Measurements from ENCODE around the gene CGB2. TPM values are rescaled to one million over a fixed set of nuclear protein-coding genes. Genes with fewer than 3 reads are reported as not detected.

CGB2 gene
- total and polyA plus RNA-seq, 9 of the 15 experiments (the other 6 are each of a cell fraction or from before 2014, with no cell fraction given): 0.22 TPM; not detected in 8

GRCh38 chr19:49004133-49004532 is 27.6 kb upstream of the CGB2 start:
- no peak for ATAC-seq
- 98% methylated on average over 15 of the region's 15 CpGs for WGBS (ENCODE audit: insufficient coverage, low coverage, missing lambda C conversion rate)
- no TSS peak for BruUV-seq (replicated peaks)

More at GRCh38 chr19:49004133-49004532, 27.6 kb upstream of the CGB2 start:
- H3K4me3 ChIP-seq: no peak overlapping the region
- no peaks in the 10 kb centered on the region for H3K9me3 ChIP-seq (replicated peaks; ENCODE audit: control insufficient read depth, insufficient read depth, low read depth, low read length)
- H3K27me3 ChIP-seq (ENCODE audit: control insufficient read depth in 2 of 2, insufficient read depth in 2 of 2, low read length in 2 of 2): no peaks in the 10 kb centered on the region
- TF ChIP-seq, protein P1, sequence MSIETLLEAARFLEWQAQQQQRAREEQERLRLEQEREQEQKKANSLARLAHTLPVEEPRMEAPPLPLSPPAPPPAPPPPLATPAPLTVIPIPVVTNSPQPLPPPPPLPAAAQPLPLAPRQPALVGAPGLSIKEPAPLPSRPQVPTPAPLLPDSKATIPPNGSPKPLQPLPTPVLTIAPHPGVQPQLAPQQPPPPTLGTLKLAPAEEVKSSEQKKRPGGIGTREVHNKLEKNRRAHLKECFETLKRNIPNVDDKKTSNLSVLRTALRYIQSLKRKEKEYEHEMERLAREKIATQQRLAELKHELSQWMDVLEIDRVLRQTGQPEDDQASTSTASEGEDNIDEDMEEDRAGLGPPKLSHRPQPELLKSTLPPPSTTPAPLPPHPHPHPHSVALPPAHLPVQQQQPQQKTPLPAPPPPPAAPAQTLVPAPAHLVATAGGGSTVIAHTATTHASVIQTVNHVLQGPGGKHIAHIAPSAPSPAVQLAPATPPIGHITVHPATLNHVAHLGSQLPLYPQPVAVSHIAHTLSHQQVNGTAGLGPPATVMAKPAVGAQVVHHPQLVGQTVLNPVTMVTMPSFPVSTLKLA (conservative IDR thresholded peaks at IDR 0.05): no peak
- TF ChIP-seq POLR2G (IDR thresholded peaks at IDR 0.05; ENCODE audit: low read depth, low read length) (0 out of 2 replicates have a peak, but pooled peaks have one; percentile 35), TCF3 (CRISPR knock-in tag; IDR thresholded peaks at IDR 0.05) (no peak), SETDB1 (IDR thresholded peaks at IDR 0.05; ENCODE audit: low read length) (no peak), RBFOX2 (IDR thresholded peaks at IDR 0.05; ENCODE audit: low read depth, low read length) (peak; percentile 50), CUX1 (CRISPR knock-in tag; IDR thresholded peaks at IDR 0.05) (no peak)
- TF ChIP-seq, protein P2, sequence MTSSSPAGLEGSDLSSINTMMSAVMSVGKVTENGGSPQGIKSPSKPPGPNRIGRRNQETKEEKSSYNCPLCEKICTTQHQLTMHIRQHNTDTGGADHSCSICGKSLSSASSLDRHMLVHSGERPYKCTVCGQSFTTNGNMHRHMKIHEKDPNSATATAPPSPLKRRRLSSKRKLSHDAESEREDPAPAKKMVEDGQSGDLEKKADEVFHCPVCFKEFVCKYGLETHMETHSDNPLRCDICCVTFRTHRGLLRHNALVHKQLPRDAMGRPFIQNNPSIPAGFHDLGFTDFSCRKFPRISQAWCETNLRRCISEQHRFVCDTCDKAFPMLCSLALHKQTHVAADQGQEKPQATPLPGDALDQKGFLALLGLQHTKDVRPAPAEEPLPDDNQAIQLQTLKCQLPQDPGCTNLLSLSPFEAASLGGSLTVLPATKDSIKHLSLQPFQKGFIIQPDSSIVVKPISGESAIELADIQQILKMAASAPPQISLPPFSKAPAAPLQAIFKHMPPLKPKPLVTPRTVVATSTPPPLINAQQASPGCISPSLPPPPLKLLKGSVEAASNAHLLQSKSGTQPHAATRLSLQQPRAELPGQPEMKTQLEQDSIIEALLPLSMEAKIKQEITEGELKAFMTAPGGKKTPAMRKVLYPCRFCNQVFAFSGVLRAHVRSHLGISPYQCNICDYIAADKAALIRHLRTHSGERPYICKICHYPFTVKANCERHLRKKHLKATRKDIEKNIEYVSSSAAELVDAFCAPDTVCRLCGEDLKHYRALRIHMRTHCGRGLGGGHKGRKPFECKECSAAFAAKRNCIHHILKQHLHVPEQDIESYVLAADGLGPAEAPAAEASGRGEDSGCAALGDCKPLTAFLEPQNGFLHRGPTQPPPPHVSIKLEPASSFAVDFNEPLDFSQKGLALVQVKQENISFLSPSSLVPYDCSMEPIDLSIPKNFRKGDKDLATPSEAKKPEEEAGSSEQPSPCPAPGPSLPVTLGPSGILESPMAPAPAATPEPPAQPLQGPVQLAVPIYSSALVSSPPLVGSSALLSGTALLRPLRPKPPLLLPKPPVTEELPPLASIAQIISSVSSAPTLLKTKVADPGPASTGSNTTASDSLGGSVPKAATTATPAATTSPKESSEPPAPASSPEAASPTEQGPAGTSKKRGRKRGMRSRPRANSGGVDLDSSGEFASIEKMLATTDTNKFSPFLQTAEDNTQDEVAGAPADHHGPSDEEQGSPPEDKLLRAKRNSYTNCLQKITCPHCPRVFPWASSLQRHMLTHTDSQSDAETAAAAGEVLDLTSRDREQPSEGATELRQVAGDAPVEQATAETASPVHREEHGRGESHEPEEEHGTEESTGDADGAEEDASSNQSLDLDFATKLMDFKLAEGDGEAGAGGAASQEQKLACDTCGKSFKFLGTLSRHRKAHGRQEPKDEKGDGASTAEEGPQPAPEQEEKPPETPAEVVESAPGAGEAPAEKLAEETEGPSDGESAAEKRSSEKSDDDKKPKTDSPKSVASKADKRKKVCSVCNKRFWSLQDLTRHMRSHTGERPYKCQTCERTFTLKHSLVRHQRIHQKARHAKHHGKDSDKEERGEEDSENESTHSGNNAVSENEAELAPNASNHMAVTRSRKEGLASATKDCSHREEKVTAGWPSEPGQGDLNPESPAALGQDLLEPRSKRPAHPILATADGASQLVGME (CRISPR knock-in tag; IDR thresholded peaks at IDR 0.05): no peak
- 0 out of 2 replicates have a peak, but pooled peaks cover 2% of the 10 kb centered on the region for H4K20me1 ChIP-seq (replicated peaks; ENCODE audit: control insufficient read depth, insufficient read depth, low read length)
- CTCF ChIA-PET (ENCODE audit: low intra/inter-chr PET ratio): no interaction called here
- H2AFZ ChIP-seq (ENCODE audit: low read depth, low read length): no peak overlapping the region
- H3K9me1 ChIP-seq (ENCODE audit: control insufficient read depth, insufficient read depth, low read length): peaks cover 4% of the 10 kb centered on the region
- no peak overlapping the region for H3K4me2 ChIP-seq (ENCODE audit: insufficient read depth, low read length)
- FAIRE-seq (no peak), DNase-seq (ENCODE audit: extremely low read depth in 1 of 4, low spot score in 3 of 4) (no peak)
- peaks cover 9% of the 10 kb centered on the region for H3K79me2 ChIP-seq (ENCODE audit: control insufficient read depth, insufficient read depth, low read length)
- no peak overlapping the region for H3K27ac ChIP-seq (ENCODE audit: extremely low read depth, low read depth, low read length)
- intact Hi-C loops (cut with micrococcal nuclease): no loop called here
- POLR2A ChIA-PET: interaction anchor here (0.7 to 1.1 kb wide), 3 partner anchors 9 to 20 kb away, joined by 3 to 5 read pairs (median 4); no protein-coding TSS in a partner anchor
- H3K36me3 ChIP-seq (ENCODE audit: control insufficient read depth, insufficient read depth, low read length): peaks cover 77% of the 10 kb centered on the region
- no peak overlapping the region for H3K9ac ChIP-seq (ENCODE audit: insufficient read depth in 1 of 2, low read depth in 2 of 2, low read length in 2 of 2)
- H3K4me1 ChIP-seq (replicated peaks in 1 of 2; ENCODE audit: control insufficient read depth in 2 of 2, insufficient read depth in 2 of 2, low read length in 2 of 2): no peaks in the 10 kb centered on the region; a peak in 2 of 5 replicates
- in situ Hi-C loops (cut with MboI): no loop called here

Data from K562 (cell line).